Upper lobe of left lung (tissue), 6 donors: ENCODE measurements around the gene UBE2U. TPM values are rescaled to one million over a fixed set of nuclear protein-coding genes. Genes with fewer than 3 reads are reported as not detected.

Experiments used
- ATAC-seq, 2 donors: fragments of 200-7000 bp; cut with Tn5 transposase; one replicate each; pipeline ENCODE4 v1.9.1; 2022; ENCODE audit warnings: mild to moderate bottlenecking in 2 of 2, moderate library complexity in 2 of 2; ENCODE audit not compliant: low FRiP score in 2 of 2
- DNase-seq, 2 donors: peaks; one replicate each; pipeline ENCODE4 v3.0.0-alpha.2; 2019 to 2020
- H3K27ac ChIP-seq, 4 donors: fragments of 200-600 bp; sonication (generic); one replicate each; pipeline ENCODE4 v1.5.1; 2016 to 2019
- H3K27me3 ChIP-seq, 4 donors: fragments of 200-600 bp; sonication (generic); one replicate each; pipeline ENCODE4 v1.5.1; 2017 to 2019
- H3K36me3 ChIP-seq, 4 donors: fragments of 200-600 bp; sonication (generic); one replicate each; pipeline ENCODE4 v1.5.1; 2016 to 2019
- H3K4me1 ChIP-seq, 4 donors: fragments of 200-600 bp; sonication (generic); one replicate each; pipeline ENCODE4 v1.5.1; 2018 to 2019
- H3K4me3 ChIP-seq, 4 donors: fragments of 200-600 bp; sonication (generic); one replicate each; pipeline ENCODE4 v1.5.1; 2017 to 2019; ENCODE audit warnings: mild to moderate bottlenecking in 2 of 4, moderate library complexity in 1 of 4
- H3K9me3 ChIP-seq, 4 donors: fragments of 200-600 bp; sonication (generic); one replicate each; pipeline ENCODE4 v1.5.1; 2018 to 2019
- CTCF ChIP-seq, 6 experiments: fragments of 450-650 bp in 4 of 6; fragments of 200-600 bp in 2 of 6; sonication (generic) in 2 of 6; IDR thresholded peaks; one replicate each; pipeline ENCODE4 v1.5.1; 2016 to 2019; ENCODE audit warnings: antibody characterized with exemption in 6 of 6
- EP300 ChIP-seq, 4 donors: sonication (generic); formaldehyde crosslinking; IDR thresholded peaks; one replicate each; pipeline ENCODE4 v1.5.1; 2017; ENCODE audit warnings: antibody characterized with exemption in 4 of 4, control low read depth in 2 of 4
- POLR2A ChIP-seq, 4 donors: fragments of 450-650 bp; IDR thresholded peaks; one replicate each; pipeline ENCODE4 v1.5.1; 2016 to 2017; ENCODE audit warnings: antibody characterized with exemption in 4 of 4, mild to moderate bottlenecking in 2 of 4
- POLR2AphosphoS5 ChIP-seq, 2 donors: sonication (generic); formaldehyde crosslinking; IDR thresholded peaks; one replicate each; pipeline ENCODE4 v1.5.1; 2017; ENCODE audit warnings: antibody characterized with exemption in 2 of 2
- WGBS, 2 donors: methylation state at CpG; one replicate each; pipeline ENCODE4 v1.1.5; 2017 to 2018; 5-methylcytosine and 5-hydroxymethylcytosine counted together
- total RNA-seq, 6 donors: library from RNA; depleted of rRNA in 4 of 6; stranded (reverse); fragments of >200 nt in 4 of 6; gene quantifications; one replicate each; pipeline versions ENCODE4 v1.1.0 to v1.2.1, GENCODE V29; 2016 to 2021
- donor health status: DM: no; HTN: no; CAD: no; lungs with moderate emphysema.
- donor health status: DM: no; HTN: yes; CAD: no; lungs with severe emphysema.

UBE2U gene
- total RNA-seq, 6 donors from 2014 or later = 0.34 TPM; not detected in 5

DNA sequence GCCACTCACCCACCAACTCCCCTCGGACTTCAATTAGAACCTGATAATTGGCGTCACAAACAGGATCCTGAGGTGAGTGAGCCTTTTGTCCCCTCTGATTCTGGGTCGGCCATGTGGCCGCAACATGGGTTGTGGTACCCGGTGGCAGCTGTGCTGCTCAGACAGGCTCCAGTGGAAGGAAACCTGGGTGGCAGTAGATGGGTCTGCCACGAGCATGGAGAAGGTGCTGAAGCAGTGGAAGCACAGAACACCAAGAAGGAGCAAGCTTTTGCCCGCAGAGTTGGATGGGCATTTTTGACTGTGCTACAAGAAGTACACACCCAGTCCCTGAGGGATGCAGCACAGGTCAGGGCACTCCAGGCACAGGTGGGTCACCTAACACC lies 16.5 kb upstream of the UBE2U start:
- TF ChIP-seq CTCF (IDR thresholded peaks at IDR 0.05) = no peak
- Histone ChIP-seq H3K27me3 (no peaks in the 10 kb centered on the region), H3K4me3 (no peak overlapping the region), H3K36me3 (no peaks in the 10 kb centered on the region), H3K9me3 (no peaks in the 10 kb centered on the region), H3K27ac (no peak overlapping the region), H3K4me1 (no peaks in the 10 kb centered on the region)
- ATAC-seq = peak in 1 of 2 donors; percentile 4
- DNase-seq = no peak
- 72 to 86% methylated on average over 7 of the region's 7 CpGs for WGBS, 2 donors

- WGBS, 2 donors = 90 to 94% methylated on average over 4 of the region's 4 CpGs
- no peak for ATAC-seq
- DNase-seq = no peak
- no peaks in the 10 kb centered on the region for H3K27me3 ChIP-seq
- no peaks in the 10 kb centered on the region for H3K36me3 ChIP-seq
- TF ChIP-seq POLR2AphosphoS5 (IDR thresholded peaks at IDR 0.05) (no peak), CTCF (IDR thresholded peaks at IDR 0.05) (no peak), POLR2A (IDR thresholded peaks at IDR 0.05) (no peak), EP300 (IDR thresholded peaks at IDR 0.05) (no peak)
- no peak overlapping the region for H3K4me3 ChIP-seq
- no peaks in the 10 kb centered on the region for H3K4me1 ChIP-seq
- H3K9me3 ChIP-seq = no peaks in the 10 kb centered on the region
- no peak overlapping the region for H3K27ac ChIP-seq
These were observed 15.8 kb upstream of the UBE2U start for GRCh38 chr1:64187646-64188045.

- H3K36me3 ChIP-seq = no peaks in the 10 kb centered on the region
- no peak overlapping the region for H3K27ac ChIP-seq
- TF ChIP-seq EP300 (IDR thresholded peaks at IDR 0.05) (no peak), CTCF (IDR thresholded peaks at IDR 0.05) (no peak), POLR2A (IDR thresholded peaks at IDR 0.05) (no peak), POLR2AphosphoS5 (IDR thresholded peaks at IDR 0.05) (no peak)
- 94 to 96% methylated on average over 8 of the region's 8 CpGs for WGBS, 2 donors
- no peak overlapping the region for H3K4me3 ChIP-seq
- DNase-seq (no peak), ATAC-seq (no peak)
- H3K9me3 ChIP-seq = no peaks in the 10 kb centered on the region
- no peaks in the 10 kb centered on the region for H3K27me3 ChIP-seq
- H3K4me1 ChIP-seq = no peaks in the 10 kb centered on the region
These were observed 11.1 kb upstream of the UBE2U start for GRCh38 chr1:64192290-64192689.

- no peaks in the 10 kb centered on the region for H3K4me1 ChIP-seq
- H3K36me3 ChIP-seq = no peaks in the 10 kb centered on the region
- no peaks in the 10 kb centered on the region for H3K27me3 ChIP-seq
- no peak overlapping the region for H3K27ac ChIP-seq
- 59 to 63% methylated on average over 8 of the region's 8 CpGs for WGBS, 2 donors
- TF ChIP-seq EP300 (IDR thresholded peaks at IDR 0.05) = no peak
- DNase-seq (no peak), ATAC-seq (no peak)
- no peaks in the 10 kb centered on the region for H3K9me3 ChIP-seq
- no peak overlapping the region for H3K4me3 ChIP-seq
These were observed 9.0 kb upstream of the UBE2U start for GRCh38 chr1:64194168-64195080.

GRCh38 chr1:64195081-64195395 lies 8.4 kb upstream of the UBE2U start:
- Histone ChIP-seq H3K36me3 (no peaks in the 10 kb centered on the region), H3K4me3 (no peak overlapping the region), H3K4me1 (no peaks in the 10 kb centered on the region), H3K27ac (no peak overlapping the region), H3K9me3 (no peaks in the 10 kb centered on the region), H3K27me3 (no peaks in the 10 kb centered on the region)
- TF ChIP-seq EP300 (IDR thresholded peaks at IDR 0.05) (no peak), POLR2A (IDR thresholded peaks at IDR 0.05) (no peak), POLR2AphosphoS5 (IDR thresholded peaks at IDR 0.05) (no peak)
- 81 to 87% methylated on average over 1 of the region's 1 CpG for WGBS, 2 donors
- ATAC-seq = peak in 1 of 2 donors; percentile 53
- DNase-seq = no peak
